Caco-2 (cell line): ENCODE results near the gene STAT4. TPM values are rescaled to one million over a fixed set of nuclear protein-coding genes. Genes with fewer than 3 reads are reported as not detected.

Source experiments
- BruUV-seq: library from RNA; stranded (reverse); fragments of 400-500 nt; replicated peaks from 2 replicates; lab custom pipeline; 2021; lab: Mats Ljungman, UMichigan
- CTCF ChIA-PET: fragments of 300-600 bp; sonication (Branson Sonifier 250); formaldehyde crosslinking; loops from one replicate; lab custom pipeline; 2022; ENCODE audit warnings: antibody characterized with exemption; lab: Charles Lee
- POLR2A ChIA-PET: fragments of 300-600 bp; sonication (Branson Sonifier 250); formaldehyde crosslinking; loops from one replicate; lab custom pipeline; 2022; ENCODE audit warnings: antibody characterized with exemption; lab: Charles Lee
- DNase-seq, 2 experiments: peaks; one replicate each; pipeline versions ENCODE4 v3.0.0 to v3.0.0-alpha.2; 2020 to 2022
- H3K27me3 ChIP-seq: replicated peaks from 2 replicates; pipeline ENCODE4 v1.6.0; 2011; ENCODE audit warnings: low read length; ENCODE audit not compliant: control insufficient read depth, insufficient read depth
- H3K36me3 ChIP-seq: 2 replicates; pipeline ENCODE4 v1.5.1; 2011; ENCODE audit warnings: low read length; ENCODE audit not compliant: control insufficient read depth, insufficient read depth
- H3K4me1 ChIP-seq: fragments of 250-450 bp; sonication (Bioruptor Pico); 2 replicates; pipeline ENCODE4 v1.5.1; 2020; ENCODE audit warnings: mild to moderate bottlenecking
- H3K4me3 ChIP-seq: 2 replicates; pipeline ENCODE4 v1.5.1; 2011; ENCODE audit warnings: low read depth, mild to moderate bottlenecking, control low read depth, low read length
- H3K9me3 ChIP-seq: fragments of 250-450 bp; sonication (Bioruptor Pico); 2 replicates; pipeline ENCODE4 v1.5.1; 2020; ENCODE audit warnings: mild to moderate bottlenecking, moderate library complexity
- H3K27ac Mint-ChIP-seq: one replicate; pipeline ENCODE4 v1.8.0; 2022; ENCODE audit warnings: mixed read lengths; ENCODE audit not compliant: unreplicated experiment
- H3K27me3 Mint-ChIP-seq: one replicate; pipeline ENCODE4 v1.8.0; 2022; ENCODE audit warnings: mixed read lengths; ENCODE audit not compliant: insufficient read depth, unreplicated experiment
- H3K36me3 Mint-ChIP-seq: one replicate; pipeline ENCODE4 v1.8.0; 2022; ENCODE audit warnings: mild to moderate bottlenecking, mixed read lengths; ENCODE audit not compliant: insufficient read depth, unreplicated experiment
- H3K4me1 Mint-ChIP-seq: one replicate; pipeline ENCODE4 v1.8.0; 2022; ENCODE audit warnings: low read depth, mixed read lengths; ENCODE audit not compliant: unreplicated experiment
- H3K4me3 Mint-ChIP-seq: one replicate; pipeline ENCODE4 v1.8.0; 2022; ENCODE audit warnings: mild to moderate bottlenecking, moderate library complexity, mixed read lengths; ENCODE audit not compliant: unreplicated experiment
- H3K9me3 Mint-ChIP-seq: one replicate; pipeline ENCODE4 v1.8.0; 2022; ENCODE audit warnings: mixed read lengths; ENCODE audit not compliant: unreplicated experiment
- CTCF ChIP-seq, 2 experiments: fragments of 200-600 bp in 1 of 2; IDR thresholded peaks; 1 replicate in 1 of 2; 2 replicates in 1 of 2; pipeline versions ENCODE4 v1.5.1 to v1.8.0; 2011 to 2022; ENCODE audit warnings: antibody characterized with exemption in 1 of 2, control low read depth in 1 of 2, inconsistent platforms in 1 of 2, low read depth in 1 of 2, low read length in 1 of 2, mild to moderate bottlenecking in 1 of 2, moderate library complexity in 1 of 2; ENCODE audit not compliant: insufficient read depth in 1 of 2, severe bottlenecking in 1 of 2, unreplicated experiment in 1 of 2
- intact Hi-C: fragments of 100-400 bp; cut with micrococcal nuclease; formaldehyde crosslinking; loops from one replicate; pipeline ENCODE4 v1.10.0; 2022; ENCODE audit not compliant: unreplicated experiment
- total RNA-seq: library from RNA; stranded (reverse); gene quantifications from 2 replicates; pipeline ENCODE4 v1.2.3, GENCODE V29; 2022

Gene STAT4
- total RNA-seq, 1 experiment from 2014 or later: 0.48 TPM

GRCh38 chr2:191188550-191189093 lies 37.8 kb upstream of the STAT4 start:
- H3K27ac Mint-ChIP-seq: no peak overlapping the region
- no peaks in the 10 kb centered on the region for H3K36me3 Mint-ChIP-seq
- CTCF ChIA-PET: no interaction called here
- H3K27me3 Mint-ChIP-seq: no peaks in the 10 kb centered on the region
- H3K9me3 Mint-ChIP-seq: peaks cover 10% of the 10 kb centered on the region
- no peaks in the 10 kb centered on the region for H3K27me3 ChIP-seq
- POLR2A ChIA-PET: interaction anchor here (1.0 kb wide), 1 partner anchor 11 kb away, joined by 3 read pairs; no protein-coding TSS in a partner anchor
- no TSS peak for BruUV-seq
- intact Hi-C loops: no loop called here
- no peak for TF ChIP-seq CTCF (IDR thresholded peaks at IDR 0.05; ENCODE audit: insufficient read depth in 1 of 2, low read depth in 1 of 2, low read length in 1 of 2, severe bottlenecking in 1 of 2, unreplicated experiment in 1 of 2)
- H3K4me3 ChIP-seq: no peak overlapping the region
- no peaks in the 10 kb centered on the region for H3K36me3 ChIP-seq
- no peak for DNase-seq
- H3K9me3 ChIP-seq: no peaks in the 10 kb centered on the region
- H3K4me1 ChIP-seq: peaks cover 10% of the 10 kb centered on the region
- no peak overlapping the region for H3K4me3 Mint-ChIP-seq
- H3K4me1 Mint-ChIP-seq: peaks cover 18% of the 10 kb centered on the region

GRCh38 chr2:191187105-191187829 lies 36.5 kb upstream of the STAT4 start:
- H3K36me3 Mint-ChIP-seq: peaks cover 4% of the 10 kb centered on the region
- no peak overlapping the region for H3K4me3 Mint-ChIP-seq
- H3K9me3 ChIP-seq: no peaks in the 10 kb centered on the region
- ChIA-PET CTCF (no interaction called here), POLR2A (no interaction called here)
- no TSS peak for BruUV-seq
- H3K4me1 ChIP-seq: peaks cover 24% of the 10 kb centered on the region
- H3K4me1 Mint-ChIP-seq: peaks cover 30% of the 10 kb centered on the region
- no peak for DNase-seq
- H3K36me3 ChIP-seq: no peaks in the 10 kb centered on the region
- H3K9me3 Mint-ChIP-seq: peaks cover 10% of the 10 kb centered on the region
- TF ChIP-seq CTCF (IDR thresholded peaks at IDR 0.05; ENCODE audit: insufficient read depth in 1 of 2, low read depth in 1 of 2, low read length in 1 of 2, severe bottlenecking in 1 of 2, unreplicated experiment in 1 of 2): no peak
- no peaks in the 10 kb centered on the region for H3K27me3 Mint-ChIP-seq
- intact Hi-C loops: no loop called here
- no peak overlapping the region for H3K4me3 ChIP-seq
- H3K27ac Mint-ChIP-seq: no peak overlapping the region
- no peaks in the 10 kb centered on the region for H3K27me3 ChIP-seq

- no peak overlapping the region for H3K4me3 ChIP-seq
- TF ChIP-seq CTCF (IDR thresholded peaks at IDR 0.05; ENCODE audit: insufficient read depth in 1 of 2, low read depth in 1 of 2, low read length in 1 of 2, severe bottlenecking in 1 of 2, unreplicated experiment in 1 of 2): no peak
- no peaks in the 10 kb centered on the region for H3K9me3 ChIP-seq
- H3K4me3 Mint-ChIP-seq: no peak overlapping the region
- H3K27me3 ChIP-seq: no peaks in the 10 kb centered on the region
- H3K4me1 Mint-ChIP-seq: peaks cover 23% of the 10 kb centered on the region
- peaks cover 4% of the 10 kb centered on the region for H3K36me3 Mint-ChIP-seq
- BruUV-seq: no TSS peak
- ChIA-PET POLR2A (no interaction called here), CTCF (no interaction called here)
- no peak for DNase-seq
- no peaks in the 10 kb centered on the region for H3K36me3 ChIP-seq
- H3K27ac Mint-ChIP-seq: no peak overlapping the region
- H3K27me3 Mint-ChIP-seq: no peaks in the 10 kb centered on the region
- H3K9me3 Mint-ChIP-seq: peaks cover 1% of the 10 kb centered on the region
- peaks cover 24% of the 10 kb centered on the region for H3K4me1 ChIP-seq
- intact Hi-C loops: no loop called here
Observed at GRCh38 chr2:191184457-191184856, 33.7 kb upstream of the STAT4 start.
